Measurements from ENCODE around the gene ZBTB11. TPM values are rescaled to one million over a fixed set of nuclear protein-coding genes. Genes with fewer than 3 reads are reported as not detected.

Gene ZBTB11
- total RNA-seq, 4 donors from 2014 or later, result 14.6 to 20.9 (median 16.1) TPM

GRCh38 chr3:101724329-101725193, 47.6 kb upstream of the ZBTB11 start, which contains the start of gene CEP97:
Gene CEP97, plus strand, starts transcription at chr3:101724614. Its CDS starts 63 bp downstream, at chr3:101724677.
- peaks cover 0 to 21% of the 10 kb centered on the region in 2 donors for H3K36me3 ChIP-seq
- H3K4me1 ChIP-seq, result peaks cover 10 to 32% of the 10 kb centered on the region in 2 donors
- H3K9me3 ChIP-seq, result no peaks in the 10 kb centered on the region
- H3K4me3 ChIP-seq, result peak within 1 kb of the TSS; percentile 76 to 87 (median 85)
- intact Hi-C loops (cut with DNase I; ENCODE audit: low total_unique reads), result loop anchor here (1.0 to 2.0 kb wide), 5 partner anchors 29 to 150 kb away; partner anchors contain the start of genes NXPE3, PCNP, RPL24 and ZBTB11
- TF ChIP-seq POLR2A (IDR thresholded peaks at IDR 0.05), result peak; percentile 33
- TF ChIP-seq, protein P1, sequence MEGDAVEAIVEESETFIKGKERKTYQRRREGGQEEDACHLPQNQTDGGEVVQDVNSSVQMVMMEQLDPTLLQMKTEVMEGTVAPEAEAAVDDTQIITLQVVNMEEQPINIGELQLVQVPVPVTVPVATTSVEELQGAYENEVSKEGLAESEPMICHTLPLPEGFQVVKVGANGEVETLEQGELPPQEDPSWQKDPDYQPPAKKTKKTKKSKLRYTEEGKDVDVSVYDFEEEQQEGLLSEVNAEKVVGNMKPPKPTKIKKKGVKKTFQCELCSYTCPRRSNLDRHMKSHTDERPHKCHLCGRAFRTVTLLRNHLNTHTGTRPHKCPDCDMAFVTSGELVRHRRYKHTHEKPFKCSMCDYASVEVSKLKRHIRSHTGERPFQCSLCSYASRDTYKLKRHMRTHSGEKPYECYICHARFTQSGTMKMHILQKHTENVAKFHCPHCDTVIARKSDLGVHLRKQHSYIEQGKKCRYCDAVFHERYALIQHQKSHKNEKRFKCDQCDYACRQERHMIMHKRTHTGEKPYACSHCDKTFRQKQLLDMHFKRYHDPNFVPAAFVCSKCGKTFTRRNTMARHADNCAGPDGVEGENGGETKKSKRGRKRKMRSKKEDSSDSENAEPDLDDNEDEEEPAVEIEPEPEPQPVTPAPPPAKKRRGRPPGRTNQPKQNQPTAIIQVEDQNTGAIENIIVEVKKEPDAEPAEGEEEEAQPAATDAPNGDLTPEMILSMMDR (IDR thresholded peaks at IDR 0.05 in 4 of 5, conservative IDR thresholded peaks at IDR 0.05 in 1 of 5), result no peak
- no peaks in the 10 kb centered on the region for H3K27me3 ChIP-seq
- DNase-seq, result peak; percentile 86 to 90
- H3K27ac ChIP-seq, result peak within 1 kb of the TSS; percentile 74 to 81 (median 76)
- in situ Hi-C loops (cut with MboI; ENCODE audit: low sequenced_read_pairs in 4 of 4), result no loop called here
- peak; percentile 98 to 99 for ATAC-seq

- Histone ChIP-seq H3K4me1 (peaks cover 10 to 32% of the 10 kb centered on the region in 2 donors), H3K27me3 (no peaks in the 10 kb centered on the region), H3K36me3 (peaks cover 0 to 3% of the 10 kb centered on the region in 2 donors), H3K27ac (peak overlapping the region in 3 of 4 donors; percentile 52 to 71 (median 68)), H3K9me3 (no peaks in the 10 kb centered on the region), H3K4me3 (no peak overlapping the region)
- intact Hi-C loops (cut with DNase I; ENCODE audit: low total_unique reads), result no loop called here
- in situ Hi-C loops (cut with MboI; ENCODE audit: low sequenced_read_pairs in 4 of 4), result no loop called here
- ATAC-seq (no peak), DNase-seq (no peak)
- TF ChIP-seq, protein P1 (IDR thresholded peaks at IDR 0.05 in 4 of 5, conservative IDR thresholded peaks at IDR 0.05 in 1 of 5), result no peak
Measured at GRCh38 chr3:101722394-101723173, 45.7 kb upstream of the ZBTB11 start.

DNA sequence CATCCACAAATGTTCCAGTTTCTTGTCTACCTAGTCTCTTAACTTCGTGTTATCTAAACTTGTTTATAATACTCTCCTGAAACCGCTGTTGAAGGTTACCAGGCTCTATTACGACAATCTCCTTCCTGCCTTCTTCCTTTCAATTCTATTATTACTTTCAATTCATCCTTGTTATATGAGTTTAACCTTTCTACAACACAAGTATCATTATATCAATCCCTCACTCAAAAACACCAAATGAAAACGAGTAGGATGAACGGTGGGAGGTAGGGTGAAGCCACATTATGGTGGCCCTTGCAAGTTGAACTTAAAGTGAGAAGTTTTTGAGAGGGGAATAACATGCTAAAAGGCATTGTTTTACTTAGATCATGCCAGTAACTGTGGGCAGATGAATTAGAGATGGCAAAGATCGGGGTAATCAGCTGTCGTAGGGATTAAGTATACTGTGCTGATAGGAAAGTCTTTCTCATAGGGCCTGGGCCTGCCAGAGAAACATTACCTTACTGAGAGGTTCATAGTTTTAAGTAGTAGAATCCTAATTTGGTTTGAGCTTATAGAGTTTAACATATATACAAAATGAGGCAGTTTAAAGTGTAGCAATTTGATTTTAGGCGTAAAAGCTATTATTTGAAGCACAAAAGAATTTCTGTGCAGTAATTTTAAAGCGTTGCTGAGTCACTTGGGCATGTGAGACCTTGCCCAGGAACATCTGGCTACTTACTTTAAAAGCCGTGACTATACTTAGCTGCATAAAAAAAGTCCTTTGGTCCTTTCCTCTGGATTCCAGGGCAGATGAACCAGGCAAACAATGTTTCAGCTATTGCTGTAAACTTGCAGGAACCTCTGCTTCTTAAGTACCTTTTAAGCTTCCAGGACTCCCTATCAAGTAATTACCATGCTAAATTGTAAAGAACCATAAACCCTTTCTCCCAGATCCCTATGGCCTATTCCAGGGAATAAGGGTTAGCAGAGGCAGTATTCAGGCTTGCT, 44.2 kb upstream of the ZBTB11 start:
- peaks cover 10 to 32% of the 10 kb centered on the region in 2 donors for H3K4me1 ChIP-seq
- no peak for TF ChIP-seq POLR2A (IDR thresholded peaks at IDR 0.05)
- TF ChIP-seq, protein P1 (IDR thresholded peaks at IDR 0.05 in 4 of 5, conservative IDR thresholded peaks at IDR 0.05 in 1 of 5), result no peak
- H3K27me3 ChIP-seq, result no peaks in the 10 kb centered on the region
- DNase-seq, result no peak
- no peaks in the 10 kb centered on the region for H3K9me3 ChIP-seq
- H3K4me3 ChIP-seq, result no peak overlapping the region
- intact Hi-C loops (cut with DNase I; ENCODE audit: low total_unique reads) (no loop called here), in situ Hi-C loops (cut with MboI; ENCODE audit: low sequenced_read_pairs in 4 of 4) (no loop called here)
- no peak for ATAC-seq
- peak overlapping the region; percentile 36 to 71 (median 60) for H3K27ac ChIP-seq
- H3K36me3 ChIP-seq, result no peaks in the 10 kb centered on the region

DNA sequence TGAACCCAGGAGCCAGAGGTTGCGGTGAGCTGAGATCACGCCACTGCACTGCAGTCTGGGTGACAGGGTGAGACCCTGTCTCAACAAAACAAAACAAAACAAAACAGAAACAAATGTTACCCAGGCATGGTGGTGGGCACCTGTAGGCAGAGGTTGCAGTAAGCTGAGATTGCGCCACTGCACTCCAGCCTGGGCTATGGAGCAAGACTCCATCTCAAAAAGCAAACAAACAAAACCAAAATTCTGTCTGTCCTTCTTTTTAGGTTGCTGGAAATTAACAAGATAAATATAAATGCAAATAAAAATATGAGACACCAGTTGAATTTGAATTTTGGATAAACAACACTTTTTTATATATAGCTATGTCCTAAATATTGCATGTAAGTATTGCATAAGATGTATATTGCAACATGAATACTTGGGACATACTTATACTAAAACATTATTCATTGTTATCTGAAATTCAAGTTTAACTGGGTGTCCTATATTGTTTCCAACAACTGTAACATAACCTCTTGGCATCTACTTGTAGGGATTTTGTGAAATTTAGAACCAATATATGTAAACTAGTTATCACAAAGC, 42.8 kb upstream of the ZBTB11 start:
- Histone ChIP-seq H3K9me3 (no peaks in the 10 kb centered on the region), H3K4me1 (peaks cover 10 to 24% of the 10 kb centered on the region in 2 donors), H3K4me3 (no peak overlapping the region), H3K36me3 (no peaks in the 10 kb centered on the region), H3K27me3 (no peaks in the 10 kb centered on the region), H3K27ac (no peak overlapping the region)
- TF ChIP-seq, protein P1 (IDR thresholded peaks at IDR 0.05 in 4 of 5, conservative IDR thresholded peaks at IDR 0.05 in 1 of 5), result no peak
- no peak for TF ChIP-seq POLR2A (IDR thresholded peaks at IDR 0.05)
- intact Hi-C loops (cut with DNase I; ENCODE audit: low total_unique reads), result no loop called here
- in situ Hi-C loops (cut with MboI; ENCODE audit: low sequenced_read_pairs in 4 of 4), result no loop called here
- no peak for DNase-seq
- ATAC-seq, result no peak

Measured in gastrocnemius medialis (tissue), 4 donors.